GM12878 (cell line): ENCODE data around the gene CHMP4A. TPM values are rescaled to one million over a fixed set of nuclear protein-coding genes. Genes with fewer than 3 reads are reported as not detected.

Source experiments
- ATF2 ChIP-seq: IDR thresholded peaks from 2 replicates; pipeline ENCODE4 v1.6.1; 2012; ENCODE audit warnings: low read length, inconsistent platforms
- BACH1 ChIP-seq: fragments of 450-650 bp; IDR thresholded peaks from 2 replicates; pipeline ENCODE4 v1.6.1; 2017; ENCODE audit warnings: mild to moderate bottlenecking, borderline replicate concordance
- BHLHE40 ChIP-seq, 2 experiments: fragments of 450-650 bp in 1 of 2; IDR thresholded peaks; 2 replicates each; pipeline ENCODE4 v1.6.1; 2011 to 2017; ENCODE audit warnings: low read depth in 2 of 2, borderline replicate concordance in 1 of 2, improper control_type of control experiment in 1 of 2, low read length in 1 of 2, mild to moderate bottlenecking in 1 of 2
- BMI1 ChIP-seq: fragments of 450-650 bp; IDR thresholded peaks from 2 replicates; pipeline ENCODE4 v1.6.1; 2016; ENCODE audit warnings: mild to moderate bottlenecking, moderate library complexity, borderline replicate concordance
- DPF2 ChIP-seq: fragments of 450-650 bp; IDR thresholded peaks from 2 replicates; pipeline ENCODE4 v1.6.1; 2017; ENCODE audit warnings: mild to moderate bottlenecking
- E4F1 ChIP-seq: fragments of 450-650 bp; IDR thresholded peaks from 2 replicates; pipeline ENCODE4 v1.6.1; 2018; ENCODE audit warnings: borderline replicate concordance, mild to moderate bottlenecking; ENCODE audit not compliant: partially characterized antibody
- EGR1 ChIP-seq, 2 experiments: IDR thresholded peaks; 1 replicate in 1 of 2; 2 replicates in 1 of 2; pipeline ENCODE4 v1.6.1; 2011 to 2012; ENCODE audit warnings: low read depth in 2 of 2, low read length in 2 of 2, borderline replicate concordance in 1 of 2, mild to moderate bottlenecking in 1 of 2, moderate library complexity in 1 of 2
- EP300 ChIP-seq, 2 experiments: fragments of 150-350 bp in 1 of 2; IDR thresholded peaks; 2 replicates each; pipeline ENCODE4 v1.6.1; 2011 to 2012; ENCODE audit warnings: low read depth in 2 of 2, low read length in 2 of 2, borderline replicate concordance in 1 of 2, improper control_type of control experiment in 1 of 2, inconsistent platforms in 1 of 2; ENCODE audit not compliant: control insufficient read depth in 1 of 2
- FOS ChIP-seq: IDR thresholded peaks from 3 replicates; pipeline ENCODE4 v1.6.1; 2011; ENCODE audit warnings: borderline replicate concordance; ENCODE audit not compliant: insufficient read length; ENCODE audit errors: extremely low read depth
- HDAC2 ChIP-seq: fragments of 200-600 bp; sonication (generic); IDR thresholded peaks from 2 replicates; pipeline ENCODE4 v1.6.1; 2017
- HDGF ChIP-seq: fragments of 450-650 bp; IDR thresholded peaks from 2 replicates; pipeline ENCODE4 v1.6.1; 2016; ENCODE audit warnings: antibody characterized with exemption
- MTA3 ChIP-seq: IDR thresholded peaks from 2 replicates; pipeline ENCODE4 v1.6.1; 2012; ENCODE audit warnings: low read length, inconsistent platforms, borderline replicate concordance
- MYB ChIP-seq: fragments of 150-350 bp; IDR thresholded peaks from 2 replicates; pipeline ENCODE4 v1.6.1; 2014; ENCODE audit warnings: mild to moderate bottlenecking, low read depth, low read length, borderline replicate concordance
- NR2C2 ChIP-seq: IDR thresholded peaks from 2 replicates; pipeline ENCODE4 v1.6.1; 2011; ENCODE audit warnings: borderline replicate concordance, low read depth; ENCODE audit not compliant: control insufficient read depth, insufficient read length
- PAX5 ChIP-seq: IDR thresholded peaks from 2 replicates; pipeline ENCODE4 v1.6.1; 2011; ENCODE audit warnings: low read depth, low read length, borderline replicate concordance
- PKNOX1 ChIP-seq: fragments of 450-650 bp; IDR thresholded peaks from 2 replicates; pipeline ENCODE4 v1.6.1; 2016; ENCODE audit warnings: mild to moderate bottlenecking
- POLR2AphosphoS2 ChIP-seq: IDR thresholded peaks from 2 replicates; pipeline ENCODE4 v1.6.1; 2011; ENCODE audit warnings: low read depth, mild to moderate bottlenecking, low read length, improper control_type of control experiment, moderate library complexity
- RAD21 ChIP-seq: IDR thresholded peaks from 2 replicates; pipeline ENCODE4 v1.6.1; 2011; ENCODE audit warnings: mild to moderate bottlenecking, low read depth, low read length, moderate library complexity; ENCODE audit not compliant: insufficient read depth
- RAD51 ChIP-seq: fragments of 450-650 bp; IDR thresholded peaks from 2 replicates; pipeline ENCODE4 v1.6.1; 2016; ENCODE audit warnings: moderate library complexity, mild to moderate bottlenecking, inconsistent platforms
- SREBF1 ChIP-seq: IDR thresholded peaks from 2 replicates; pipeline ENCODE4 v1.6.1; 2012; ENCODE audit warnings: mild to moderate bottlenecking, low read length
- SRF ChIP-seq, 2 experiments: IDR thresholded peaks; 2 replicates each; pipeline ENCODE4 v1.6.1; 2011; ENCODE audit warnings: low read depth in 2 of 2, low read length in 2 of 2, mild to moderate bottlenecking in 1 of 2, moderate library complexity in 1 of 2
- STAT3 ChIP-seq: IDR thresholded peaks from 2 replicates; pipeline ENCODE4 v1.6.1; 2011; ENCODE audit warnings: low read depth, low read length, improper control_type of control experiment
- ZNF217 ChIP-seq: fragments of 450-650 bp; IDR thresholded peaks from 2 replicates; pipeline ENCODE4 v1.6.1; 2017; ENCODE audit warnings: antibody characterized with exemption, mild to moderate bottlenecking
- ZNF384 ChIP-seq: IDR thresholded peaks from 2 replicates; pipeline ENCODE4 v1.6.1; 2012; ENCODE audit warnings: low read depth, mild to moderate bottlenecking, low read length, improper control_type of control experiment, borderline replicate concordance
- polyA plus RNA-seq, 11 experiments: library from polyadenylated mRNA; depleted of rRNA in 4 of 11; unstranded in 6 of 11; stranded (reverse) in 5 of 11; fragments of >200 nt; fragmentation: Nextera tagmentation in 4 of 11; fragmentation: Illumina TruSeq in 1 of 11; extraction: Ambion mirVana in 4 of 11; extraction: Trizol in 1 of 11; gene quantifications; 1 replicate in 1 of 11; 2 replicates in 10 of 11; pipeline versions ENCODE4 v1.2.1 to v1.2.3, GENCODE V29; 2011 to 2016; ENCODE audit warnings: inconsistent platforms in 2 of 11, missing spikeins in 2 of 11, low read depth in 1 of 11
- total RNA-seq, 4 experiments: library from RNA; depleted of rRNA in 3 of 4; stranded (reverse); fragments of >200 nt in 3 of 4; fragmentation: Illumina TruSeq in 1 of 4; extraction: Trizol in 1 of 4; gene quantifications; 2 replicates each; pipeline versions ENCODE4 v1.2.1 to v1.2.3, GENCODE V29; 2013 to 2021

CHMP4A gene
- total and polyA plus RNA-seq, 10 of the 15 experiments (the other 5 are each of a cell fraction or from before 2014, with no cell fraction given): 35.5 to 151 (median 84.7) TPM

GRCh38 chr14:24232645-24233537 is 19.6 kb upstream of the CHMP4A start, which contains the start of gene GMPR2 (continued):
- TF ChIP-seq E4F1 (peak; percentile 69), RAD51 (no peak), NR2C2 (no peak), SRF (IDR thresholded peaks at IDR 0.05; ENCODE audit: low read depth in 2 of 2, low read length in 2 of 2) (no peak), MTA3 (no peak; the same call in 1 of the 2 replicates), FOS (no peak), BHLHE40 (IDR thresholded peaks at IDR 0.05; ENCODE audit: borderline replicate concordance in 1 of 2, low read depth in 2 of 2, low read length in 1 of 2) (no peak), ATF2 (no peak), SREBF1 (no peak), PKNOX1 (peak; percentile 15; the same call in 1 of the 2 replicates), HDAC2 (no peak), EP300 (IDR thresholded peaks at IDR 0.05; ENCODE audit: borderline replicate concordance in 1 of 2, control insufficient read depth in 1 of 2, low read depth in 2 of 2, low read length in 2 of 2) (no peak), PAX5 (no peak), HDGF (peak; percentile 25; the same call in 1 of the 2 replicates), POLR2AphosphoS2 (peak; percentile 34; the same call in 1 of the 2 replicates), RAD21 (no peak), MYB (0 out of 2 replicates have a peak, but pooled peaks have one; percentile 4), ZNF384 (no peak), BMI1 (0 out of 2 replicates have a peak, but pooled peaks have one; percentile 22), BACH1 (no peak), EGR1 (IDR thresholded peaks at IDR 0.05; ENCODE audit: borderline replicate concordance in 1 of 2, low read depth in 2 of 2, low read length in 2 of 2) (no peak), STAT3 (no peak), ZNF217 (no peak), DPF2 (0 out of 2 replicates have a peak, but pooled peaks have one; percentile 18)
